HG02938 (cell line): ENCODE measurements around the gene GOLGA8H.
"Not testable (repeated sequence)": the region's sequence is repeated elsewhere in the genome, so short reads cannot be mapped to it uniquely, and the experiment has no call there.

Source experiments
- ATAC-seq: cut with Tn5 transposase; IDR thresholded peaks from one replicate; pipeline ENCODE4 v1.9.1; 2021; ENCODE audit warnings: mild to moderate bottlenecking, moderate library complexity; ENCODE audit not compliant: unreplicated experiment

The GOLGA8H gene

GRCh38 chr15:30603796-30604195 lies at the start of gene GOLGA8H:
TSS of gene GOLGA8H (plus strand) at chr15:30604028. CDS start at chr15:30604126, 98 bp downstream.
- not testable (repeated sequence) for ATAC-seq

- ATAC-seq, result not testable (repeated sequence)
These were observed 36.9 kb upstream of the GOLGA8H start for GRCh38 chr15:30566949-30567348.

- not testable (repeated sequence) for ATAC-seq
These were observed 30.8 kb upstream of the GOLGA8H start for GRCh38 chr15:30573012-30573491.

GRCh38 chr15:30579394-30579970 lies 24.3 kb upstream of the GOLGA8H start:
- ATAC-seq, result not testable (repeated sequence)

- ATAC-seq, result not testable (repeated sequence)
These were observed 23.1 kb upstream of the GOLGA8H start for GRCh38 chr15:30580716-30581115.

GRCh38 chr15:30598953-30599352 lies 4.9 kb upstream of the GOLGA8H start:
- ATAC-seq, result not testable (repeated sequence)

GRCh38 chr15:30612271-30612670 lies 8.4 kb downstream of the GOLGA8H start:
- not testable (repeated sequence) for ATAC-seq

GRCh38 chr15:30621342-30621741 lies 17.5 kb downstream of the GOLGA8H start:
- ATAC-seq, result not testable (repeated sequence)

- ATAC-seq, result peak; percentile 94
These were observed 21.8 kb downstream of the GOLGA8H start, which contains the start of gene ARHGAP11B for GRCh38 chr15:30625436-30626193. TSS of gene ARHGAP11B (plus strand) at chr15:30626128.

GRCh38 chr15:30626194-30626565 lies 22.4 kb downstream of the GOLGA8H start:
- peak; percentile 2 for ATAC-seq

- not testable (repeated sequence) for ATAC-seq
These were observed 22.8 kb downstream of the GOLGA8H start for GRCh38 chr15:30626632-30627031.

- peak; percentile 96 for ATAC-seq
These were observed 46.4 kb downstream of the GOLGA8H start for GRCh38 chr15:30650012-30650929.

- not testable (repeated sequence) for ATAC-seq
These were observed 57.3 kb downstream of the GOLGA8H start for GRCh38 chr15:30661154-30661553.
